Measurements from ENCODE around the gene SUMO2. TPM values are rescaled to one million over a fixed set of nuclear protein-coding genes. Genes with fewer than 3 reads are reported as not detected.

SUMO2 gene
- 100 to 1,000 TPM; 218 to 304 (median 254) TPM for total RNA-seq
- long read RNA-seq, donor 1, transcript SUMO2-202 (4 exons, 3,190 nt): major isoform, 194 of 207 reads
- long read RNA-seq, donor 1, transcript SUMO2-203 (4 exons, 490 nt): minor isoform, 5 of 207 reads
- long read RNA-seq, donor 1, partial matches to known transcripts: 2 of 207 reads
- long read RNA-seq, donor 1, other reads (novel, unspliced or antisense): 5 of 207 reads
- long read RNA-seq, donor 2, transcript SUMO2-202 (4 exons, 3,190 nt): major isoform, 205 of 222 reads
- long read RNA-seq, donor 2, transcript SUMO2-203 (4 exons, 490 nt): minor isoform, 6 of 222 reads
- long read RNA-seq, donor 2, partial matches to known transcripts: 1 of 222 reads
- long read RNA-seq, donor 2, other reads (novel, unspliced or antisense): 10 of 222 reads

- Histone ChIP-seq H3K4me1 (ENCODE audit: low read depth) (peaks cover 8% of the 10 kb centered on the region), H3K9me3 (no peaks in the 10 kb centered on the region), H3K36me3 (ENCODE audit: low read depth) (no peaks in the 10 kb centered on the region), H3K4me3 (peak within 1 kb of the TSS; percentile 87)
- intact Hi-C loops (cut with DNase I, micrococcal nuclease): no loop called here
- TF ChIP-seq CTCF (IDR thresholded peaks at IDR 0.05): peak; percentile 46
- peak; percentile 98 for DNase-seq
- ATAC-seq: peak; percentile 97
Measured at GRCh38 chr17:75182569-75183436, at the start of gene SUMO2. TSS of gene SUMO2 (minus strand) at chr17:75182959. CDS start at chr17:75182834, 125 bp downstream.

- ATAC-seq (no peak), DNase-seq (no peak)
- H3K36me3 ChIP-seq (ENCODE audit: low read depth): peaks cover 7% of the 10 kb centered on the region
- H3K4me1 ChIP-seq (ENCODE audit: low read depth): peaks cover 10% of the 10 kb centered on the region
- H3K9me3 ChIP-seq: no peaks in the 10 kb centered on the region
- intact Hi-C loops (cut with DNase I, micrococcal nuclease): no loop called here
- H3K4me3 ChIP-seq: no peak overlapping the region
- TF ChIP-seq CTCF (IDR thresholded peaks at IDR 0.05): no peak
Measured at GRCh38 chr17:75231741-75232464, 49.1 kb upstream of the SUMO2 start.

- Histone ChIP-seq H3K36me3 (ENCODE audit: low read depth) (peaks cover 4% of the 10 kb centered on the region), H3K9me3 (no peaks in the 10 kb centered on the region)
- intact Hi-C loops (cut with DNase I, micrococcal nuclease): no loop called here
Measured at GRCh38 chr17:75231071-75231470, 48.3 kb upstream of the SUMO2 start.

GRCh38 chr17:75228847-75229246 lies 46.1 kb upstream of the SUMO2 start:
- intact Hi-C loops (cut with DNase I, micrococcal nuclease): no loop called here
- Histone ChIP-seq H3K4me3 (no peak overlapping the region), H3K4me1 (ENCODE audit: low read depth) (peaks cover 10% of the 10 kb centered on the region), H3K36me3 (ENCODE audit: low read depth) (no peaks in the 10 kb centered on the region), H3K9me3 (no peaks in the 10 kb centered on the region)
- no peak for DNase-seq
- ATAC-seq: no peak
- no peak for TF ChIP-seq CTCF (IDR thresholded peaks at IDR 0.05)

More at GRCh38 chr17:75231071-75231470, 48.3 kb upstream of the SUMO2 start:
- ATAC-seq (no peak), DNase-seq (no peak)
- TF ChIP-seq CTCF (IDR thresholded peaks at IDR 0.05): no peak
- Histone ChIP-seq H3K4me1 (ENCODE audit: low read depth) (peaks cover 10% of the 10 kb centered on the region), H3K4me3 (no peak overlapping the region)

GRCh38 chr17:75228305-75228704 lies 45.5 kb upstream of the SUMO2 start:
- DNase-seq (no peak), ATAC-seq (peak; percentile 39)
- no peak for TF ChIP-seq CTCF (IDR thresholded peaks at IDR 0.05)
- intact Hi-C loops (cut with DNase I, micrococcal nuclease): no loop called here
- H3K4me3 ChIP-seq: no peak overlapping the region
- peaks cover 10% of the 10 kb centered on the region for H3K4me1 ChIP-seq (ENCODE audit: low read depth)
- no peaks in the 10 kb centered on the region for H3K36me3 ChIP-seq (ENCODE audit: low read depth)
- no peaks in the 10 kb centered on the region for H3K9me3 ChIP-seq

All from mucosa of descending colon (tissue), 3 donors.